ENCODE results near the gene PACRG.

Gene PACRG

DNA sequence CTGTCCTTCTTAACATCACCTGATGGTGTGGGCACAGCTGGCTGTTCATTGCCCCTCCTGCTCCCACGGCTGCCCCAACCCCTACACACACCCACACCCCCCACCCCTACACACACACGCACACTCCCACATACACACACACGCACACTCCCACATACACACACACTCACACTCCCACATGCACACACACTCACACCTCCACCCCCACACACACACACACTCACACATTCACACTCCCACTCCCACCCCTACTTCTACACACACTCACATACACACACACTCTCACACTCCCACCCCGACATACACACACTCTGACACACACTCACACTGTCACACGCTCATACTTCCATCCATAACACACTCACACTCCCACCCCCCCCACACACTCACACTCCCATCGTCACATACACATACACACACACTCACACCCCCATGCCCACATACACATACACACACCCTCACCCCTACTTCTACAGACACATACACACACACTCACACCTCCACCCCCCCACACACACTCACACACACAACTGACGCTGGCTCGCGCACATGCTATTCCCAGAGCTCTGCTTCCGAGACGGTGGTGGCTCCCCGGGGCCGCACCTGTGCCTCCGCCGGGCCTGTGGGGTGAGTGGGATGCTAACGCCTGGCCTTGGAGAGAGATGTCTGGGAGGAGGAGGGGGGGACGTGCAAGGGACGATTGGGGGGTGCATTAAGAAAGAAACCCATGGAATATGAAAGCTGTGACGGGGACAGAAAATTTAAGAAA is 512.0 kb downstream of the PACRG start:
- no peaks in the 10 kb centered on the region for H3K27me3 ChIP-seq (ENCODE audit: control insufficient read depth, insufficient read depth, low read length)
- H3K27ac ChIP-seq (ENCODE audit: low read length), result no peak overlapping the region
- H3K4me1 ChIP-seq (ENCODE audit: control insufficient read depth, insufficient read depth, low read length), result peaks cover 4% of the 10 kb centered on the region; the same call in 1 of the 2 replicates
- WGBS (ENCODE audit: insufficient coverage, insufficient read length), result 99% methylated on average over 6 of the region's 19 CpGs
- H3K9me3 ChIP-seq (ENCODE audit: control insufficient read depth, insufficient read depth, low read length), result no peaks in the 10 kb centered on the region
- DNase-seq (ENCODE audit: low read depth, low spot score), result no peak
- H3K36me3 ChIP-seq (ENCODE audit: control insufficient read depth, insufficient read depth, low read length), result no peaks in the 10 kb centered on the region
- no peak overlapping the region for H3K4me3 ChIP-seq (ENCODE audit: low read length)

DNA sequence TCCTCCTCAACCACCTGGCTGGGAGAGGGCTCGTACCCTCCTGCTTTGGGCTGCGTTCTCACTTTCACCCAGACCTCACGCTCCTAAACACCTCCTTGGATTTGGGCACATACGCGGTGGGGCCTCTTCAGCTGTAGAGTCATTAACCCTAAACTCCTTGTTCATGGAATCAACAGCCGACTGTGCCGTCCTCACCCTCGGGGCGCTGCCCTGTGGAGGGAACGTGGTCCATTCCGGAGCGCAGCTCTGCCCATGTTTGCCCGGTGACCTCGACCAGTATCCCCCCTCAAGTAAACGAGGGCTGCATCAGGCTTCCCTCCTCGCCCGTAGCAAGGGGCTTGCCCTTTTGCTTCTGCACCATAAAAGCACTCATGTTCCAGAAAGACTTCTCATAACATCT is 512.8 kb downstream of the PACRG start:
- Histone ChIP-seq H3K27me3 (ENCODE audit: control insufficient read depth, insufficient read depth, low read length) (no peaks in the 10 kb centered on the region), H3K27ac (ENCODE audit: low read length) (no peak overlapping the region), H3K9me3 (ENCODE audit: control insufficient read depth, insufficient read depth, low read length) (no peaks in the 10 kb centered on the region), H3K4me1 (ENCODE audit: control insufficient read depth, insufficient read depth, low read length) (peaks cover 4% of the 10 kb centered on the region; the same call in 1 of the 2 replicates), H3K4me3 (ENCODE audit: low read length) (no peak overlapping the region), H3K36me3 (ENCODE audit: control insufficient read depth, insufficient read depth, low read length) (no peaks in the 10 kb centered on the region)
- DNase-seq (ENCODE audit: low read depth, low spot score), result no peak
- no CpG with 5 or more reads among the region's 17 CpGs for WGBS (ENCODE audit: insufficient coverage, insufficient read length)

DNA sequence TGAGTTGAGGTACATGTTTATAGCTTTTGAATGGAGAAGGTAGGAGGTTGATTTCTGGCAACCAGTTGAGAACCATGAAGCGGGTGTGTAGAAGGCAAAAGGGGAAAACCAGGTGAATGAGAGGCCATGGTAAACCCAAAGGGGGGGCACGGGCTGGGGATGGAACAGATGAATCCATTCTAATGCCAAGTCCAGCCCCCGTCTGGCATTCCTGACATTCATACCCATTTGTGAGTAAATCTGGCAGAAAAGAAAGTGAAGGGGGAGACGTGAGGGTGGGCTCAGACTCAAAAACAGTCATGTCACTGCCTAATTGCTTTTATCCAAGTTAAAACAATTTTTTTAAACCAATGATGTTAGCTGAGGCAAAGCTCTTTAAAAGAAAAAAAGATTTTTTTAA is 513.9 kb downstream of the PACRG start:
- Histone ChIP-seq H3K27me3 (ENCODE audit: control insufficient read depth, insufficient read depth, low read length) (no peaks in the 10 kb centered on the region), H3K4me1 (ENCODE audit: control insufficient read depth, insufficient read depth, low read length) (peaks cover 4% of the 10 kb centered on the region; the same call in 1 of the 2 replicates), H3K36me3 (ENCODE audit: control insufficient read depth, insufficient read depth, low read length) (no peaks in the 10 kb centered on the region), H3K4me3 (ENCODE audit: low read length) (no peak overlapping the region), H3K9me3 (ENCODE audit: control insufficient read depth, insufficient read depth, low read length) (no peaks in the 10 kb centered on the region), H3K27ac (ENCODE audit: low read length) (no peak overlapping the region)
- WGBS (ENCODE audit: insufficient coverage, insufficient read length), result no CpG with 5 or more reads among the region's 4 CpGs
- DNase-seq (ENCODE audit: low read depth, low spot score), result no peak

DNA sequence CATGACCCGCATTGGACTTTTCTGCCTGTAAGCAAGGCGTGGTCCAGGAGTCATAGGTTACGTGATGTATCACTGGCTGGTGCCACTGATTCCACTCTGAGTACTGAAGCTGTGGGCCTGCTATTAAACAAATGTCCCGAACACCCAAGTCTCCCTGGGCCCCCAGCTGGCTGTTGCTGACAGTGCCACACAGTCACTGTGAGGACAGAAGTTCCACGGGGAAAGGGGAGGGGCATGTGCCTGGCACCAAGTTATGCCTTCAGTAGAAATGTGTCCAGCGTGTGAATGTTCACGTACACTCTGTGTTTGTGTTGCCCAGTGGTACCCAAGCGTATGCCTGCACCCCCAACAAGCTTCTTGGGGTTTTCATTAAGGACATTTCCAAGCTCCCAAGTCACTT is 515.3 kb downstream of the PACRG start:
- H3K36me3 ChIP-seq (ENCODE audit: control insufficient read depth, insufficient read depth, low read length), result no peaks in the 10 kb centered on the region
- no peak overlapping the region for H3K4me3 ChIP-seq (ENCODE audit: low read length)
- no peak overlapping the region for H3K27ac ChIP-seq (ENCODE audit: low read length)
- no peak for DNase-seq (ENCODE audit: low read depth, low spot score)
- no peaks in the 10 kb centered on the region for H3K9me3 ChIP-seq (ENCODE audit: control insufficient read depth, insufficient read depth, low read length)
- WGBS (ENCODE audit: insufficient coverage, insufficient read length), result no CpG with 5 or more reads among the region's 8 CpGs
- H3K27me3 ChIP-seq (ENCODE audit: control insufficient read depth, insufficient read depth, low read length), result no peaks in the 10 kb centered on the region
- H3K4me1 ChIP-seq (ENCODE audit: control insufficient read depth, insufficient read depth, low read length), result peaks cover 4% of the 10 kb centered on the region; the same call in 1 of the 2 replicates

DNA sequence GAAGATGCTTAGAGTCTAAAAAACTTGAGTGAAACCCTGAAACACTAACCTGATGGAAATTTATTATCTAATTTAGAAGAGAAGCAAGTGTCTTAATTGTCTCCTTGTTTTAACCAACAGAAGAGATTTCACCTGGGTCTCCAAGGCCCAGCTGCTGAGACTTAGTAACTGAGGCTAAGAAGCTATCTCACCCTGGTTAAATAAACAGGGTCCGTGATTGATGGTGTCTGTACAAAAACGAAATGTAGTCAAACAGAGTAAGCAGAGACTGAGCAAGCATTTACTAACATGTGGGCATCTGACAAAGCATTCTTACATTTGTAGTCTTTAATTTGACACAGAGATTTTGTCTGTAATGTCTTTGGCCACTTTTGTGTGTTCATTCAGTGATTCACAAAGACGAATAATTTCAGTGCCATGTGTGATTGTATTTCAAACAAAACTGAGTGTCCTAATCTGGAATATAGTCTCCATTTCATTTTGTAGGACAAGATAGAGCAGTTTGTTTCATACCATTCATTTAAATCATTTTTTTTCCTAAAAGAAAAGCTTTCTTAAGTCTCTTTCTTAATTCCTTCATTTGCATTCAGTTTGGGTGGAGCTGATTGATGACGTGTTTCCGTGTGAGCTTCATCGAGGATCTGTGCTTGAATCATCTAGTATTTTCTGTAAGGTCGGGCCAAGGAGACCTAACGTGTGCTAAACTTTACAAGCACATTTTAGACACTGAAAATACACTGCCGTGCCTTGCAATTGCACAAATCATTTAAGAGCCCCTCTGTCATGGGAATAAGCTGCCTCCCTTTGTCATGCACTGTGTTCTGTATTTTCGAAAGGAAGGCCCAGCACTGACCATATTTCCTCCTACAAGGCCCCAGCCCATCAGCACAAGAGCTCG is 516.2 kb downstream of the PACRG start:
- no peaks in the 10 kb centered on the region for H3K27me3 ChIP-seq (ENCODE audit: control insufficient read depth, insufficient read depth, low read length)
- H3K36me3 ChIP-seq (ENCODE audit: control insufficient read depth, insufficient read depth, low read length), result no peaks in the 10 kb centered on the region
- H3K4me3 ChIP-seq (ENCODE audit: low read length), result no peak overlapping the region
- H3K27ac ChIP-seq (ENCODE audit: low read length), result no peak overlapping the region
- no CpG with 5 or more reads among the region's 11 CpGs for WGBS (ENCODE audit: insufficient coverage, insufficient read length)
- peaks cover 4% of the 10 kb centered on the region; the same call in 1 of the 2 replicates for H3K4me1 ChIP-seq (ENCODE audit: control insufficient read depth, insufficient read depth, low read length)
- no peak for DNase-seq (ENCODE audit: low read depth, low spot score)
- H3K9me3 ChIP-seq (ENCODE audit: control insufficient read depth, insufficient read depth, low read length), result no peaks in the 10 kb centered on the region

DNA sequence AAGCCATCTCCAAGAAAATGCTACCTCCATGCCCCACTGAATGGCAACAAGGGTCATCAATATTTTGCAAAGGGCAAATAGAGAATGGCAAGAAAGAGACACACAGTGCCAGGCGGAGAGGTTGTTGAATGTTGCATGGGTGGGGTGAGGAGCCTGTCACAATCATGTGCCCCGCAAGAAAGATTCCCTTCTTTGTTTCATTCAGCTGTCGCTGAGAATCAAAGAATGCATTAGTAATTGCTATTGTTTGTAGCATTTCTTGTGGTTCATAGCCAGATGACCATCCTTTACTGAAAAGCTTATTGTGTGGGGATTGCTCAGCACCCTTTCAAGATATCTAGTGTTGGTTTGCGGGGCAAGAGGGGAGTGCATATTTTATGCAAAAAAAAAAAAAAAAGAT is 520.3 kb downstream of the PACRG start:
- H3K27me3 ChIP-seq (ENCODE audit: control insufficient read depth, insufficient read depth, low read length), result no peaks in the 10 kb centered on the region
- no CpG with 5 or more reads among the region's 4 CpGs for WGBS (ENCODE audit: insufficient coverage, insufficient read length)
- H3K27ac ChIP-seq (ENCODE audit: low read length), result no peak overlapping the region
- no peaks in the 10 kb centered on the region for H3K36me3 ChIP-seq (ENCODE audit: control insufficient read depth, insufficient read depth, low read length)
- H3K9me3 ChIP-seq (ENCODE audit: control insufficient read depth, insufficient read depth, low read length), result no peaks in the 10 kb centered on the region
- no peak for DNase-seq (ENCODE audit: low read depth, low spot score)
- peaks cover 2% of the 10 kb centered on the region; the same call in 1 of the 2 replicates for H3K4me1 ChIP-seq (ENCODE audit: control insufficient read depth, insufficient read depth, low read length)
- no peak overlapping the region for H3K4me3 ChIP-seq (ENCODE audit: low read length)

DNA sequence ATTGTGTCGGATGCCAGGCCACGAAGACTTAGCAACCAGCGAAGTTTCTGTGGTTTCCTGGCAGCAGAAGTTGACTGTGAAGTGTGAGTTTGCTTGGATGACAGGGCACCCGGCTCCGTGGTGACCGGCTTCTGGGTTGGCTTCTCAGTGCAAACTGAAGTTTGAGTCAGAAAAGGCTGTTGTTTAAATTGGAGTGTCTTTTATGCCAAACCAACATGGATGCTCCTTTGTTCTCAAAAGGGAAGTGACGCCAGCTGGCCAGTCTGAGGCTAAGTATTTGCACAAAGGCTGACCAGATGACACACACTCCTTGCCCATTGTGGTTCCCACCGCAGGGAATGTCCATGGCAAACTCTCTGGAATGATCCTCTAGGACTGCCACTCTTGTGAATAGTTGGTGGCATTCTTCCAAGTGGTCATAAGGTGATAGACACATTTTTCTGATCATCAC is 521.9 kb downstream of the PACRG start:
- H3K4me3 ChIP-seq (ENCODE audit: low read length), result no peak overlapping the region
- WGBS (ENCODE audit: insufficient coverage, insufficient read length), result no CpG with 5 or more reads among the region's 8 CpGs
- H3K4me1 ChIP-seq (ENCODE audit: control insufficient read depth, insufficient read depth, low read length), result no peaks in the 10 kb centered on the region
- H3K27me3 ChIP-seq (ENCODE audit: control insufficient read depth, insufficient read depth, low read length), result no peaks in the 10 kb centered on the region
- no peaks in the 10 kb centered on the region for H3K9me3 ChIP-seq (ENCODE audit: control insufficient read depth, insufficient read depth, low read length)
- H3K36me3 ChIP-seq (ENCODE audit: control insufficient read depth, insufficient read depth, low read length), result no peaks in the 10 kb centered on the region
- no peak for DNase-seq (ENCODE audit: low read depth, low spot score)
- H3K27ac ChIP-seq (ENCODE audit: low read length), result no peak overlapping the region

DNA sequence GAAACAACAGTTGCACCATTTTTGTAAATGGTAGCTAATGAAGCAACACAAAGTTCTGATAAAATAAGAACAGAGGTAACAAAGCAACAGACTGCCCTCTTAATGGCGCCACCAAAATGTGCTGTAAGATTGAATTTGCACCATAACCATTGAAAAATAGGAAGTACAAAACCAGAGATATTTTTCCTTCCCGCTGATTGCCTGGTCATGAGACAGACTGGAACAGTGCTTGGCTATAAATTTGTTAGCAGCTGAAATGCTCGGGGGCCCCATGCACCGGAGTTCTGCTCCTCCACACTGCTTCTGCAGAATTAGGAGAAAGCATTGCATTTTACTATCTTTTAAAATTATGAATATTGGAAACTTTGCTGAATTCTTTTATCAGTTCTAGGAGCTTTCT is 522.3 kb downstream of the PACRG start:
- H3K9me3 ChIP-seq (ENCODE audit: control insufficient read depth, insufficient read depth, low read length), result no peaks in the 10 kb centered on the region
- H3K4me3 ChIP-seq (ENCODE audit: low read length), result no peak overlapping the region
- no peaks in the 10 kb centered on the region for H3K36me3 ChIP-seq (ENCODE audit: control insufficient read depth, insufficient read depth, low read length)
- no peaks in the 10 kb centered on the region for H3K27me3 ChIP-seq (ENCODE audit: control insufficient read depth, insufficient read depth, low read length)
- no CpG with 5 or more reads among the region's 4 CpGs for WGBS (ENCODE audit: insufficient coverage, insufficient read length)
- no peak overlapping the region for H3K27ac ChIP-seq (ENCODE audit: low read length)
- no peaks in the 10 kb centered on the region for H3K4me1 ChIP-seq (ENCODE audit: control insufficient read depth, insufficient read depth, low read length)
- no peak for DNase-seq (ENCODE audit: low read depth, low spot score)

DNA sequence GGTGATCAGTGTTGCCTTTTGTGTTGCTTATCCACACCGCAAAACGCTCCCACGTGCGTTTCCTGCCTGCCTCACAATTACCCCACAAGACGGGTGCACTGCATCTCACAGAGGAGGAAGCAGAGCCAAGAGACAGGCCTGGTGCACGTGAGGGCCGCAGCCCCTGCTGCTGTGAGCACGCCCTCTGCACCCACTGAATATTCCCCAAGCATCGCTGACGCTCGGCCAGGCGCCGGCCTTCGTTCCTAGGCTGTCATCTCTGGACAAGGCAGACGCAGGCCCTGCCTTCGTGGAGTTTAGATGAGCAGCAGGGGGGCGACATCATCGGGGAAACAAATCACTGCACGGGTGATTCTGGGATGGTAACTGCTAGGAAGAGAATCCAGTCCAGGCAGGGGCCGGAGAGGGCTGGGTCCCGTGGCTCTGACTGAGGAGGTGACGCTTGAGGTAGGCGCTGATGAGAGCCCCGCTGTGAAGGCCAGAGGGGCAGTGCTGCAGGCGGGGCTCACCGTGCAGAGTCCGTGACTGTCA is 524.4 kb downstream of the PACRG start:
- Histone ChIP-seq H3K9me3 (ENCODE audit: control insufficient read depth, insufficient read depth, low read length) (no peaks in the 10 kb centered on the region), H3K36me3 (ENCODE audit: control insufficient read depth, insufficient read depth, low read length) (no peaks in the 10 kb centered on the region), H3K4me3 (ENCODE audit: low read length) (no peak overlapping the region), H3K27me3 (ENCODE audit: control insufficient read depth, insufficient read depth, low read length) (no peaks in the 10 kb centered on the region), H3K27ac (ENCODE audit: low read length) (no peak overlapping the region), H3K4me1 (ENCODE audit: control insufficient read depth, insufficient read depth, low read length) (no peaks in the 10 kb centered on the region)
- DNase-seq (ENCODE audit: low read depth, low spot score), result no peak
- WGBS (ENCODE audit: insufficient coverage, insufficient read length), result no CpG with 5 or more reads among the region's 27 CpGs

DNA sequence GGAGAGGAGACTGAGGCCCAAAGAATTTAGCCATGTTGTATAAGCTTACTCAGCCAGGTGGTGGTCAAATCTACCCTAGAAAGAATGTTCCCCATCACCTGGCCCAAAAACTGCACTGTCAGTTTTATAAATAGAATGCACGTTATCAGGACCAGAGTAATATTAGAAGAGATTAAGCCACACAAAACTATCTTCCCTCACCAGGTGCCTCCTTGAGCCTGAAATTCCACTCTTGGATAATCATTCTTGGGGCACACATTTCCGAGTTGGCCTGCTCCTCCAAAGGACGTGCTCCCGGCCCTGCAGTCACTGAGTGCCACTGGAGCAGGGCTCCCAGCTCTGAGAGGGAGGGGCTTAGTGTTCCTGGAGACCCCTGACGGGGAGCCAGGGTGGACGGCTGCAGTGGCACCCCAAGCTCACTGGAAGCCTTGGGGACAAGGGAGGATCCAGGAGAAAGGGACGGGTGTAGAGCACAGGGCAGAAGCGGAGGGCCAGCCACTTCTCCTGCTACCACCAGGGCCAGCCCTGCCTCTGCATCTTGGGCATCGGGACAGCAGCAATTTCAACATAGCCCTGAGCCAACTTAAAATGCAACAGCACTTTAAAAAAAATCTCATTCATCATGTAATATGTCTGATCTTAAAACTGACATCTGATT is 525.9 kb downstream of the PACRG start:
- Histone ChIP-seq H3K36me3 (ENCODE audit: control insufficient read depth, insufficient read depth, low read length) (no peaks in the 10 kb centered on the region), H3K27me3 (ENCODE audit: control insufficient read depth, insufficient read depth, low read length) (no peaks in the 10 kb centered on the region), H3K4me1 (ENCODE audit: control insufficient read depth, insufficient read depth, low read length) (no peaks in the 10 kb centered on the region), H3K27ac (ENCODE audit: low read length) (no peak overlapping the region), H3K4me3 (ENCODE audit: low read length) (no peak overlapping the region), H3K9me3 (ENCODE audit: control insufficient read depth, insufficient read depth, low read length) (no peaks in the 10 kb centered on the region)
- no peak for DNase-seq (ENCODE audit: low read depth, low spot score)
- WGBS (ENCODE audit: insufficient coverage, insufficient read length), result no CpG with 5 or more reads among the region's 9 CpGs
